HK-2 (cell line): ENCODE results near the gene NBEAL2.

Experiments
- DNase-seq: peaks from one replicate; pipeline ENCODE4 v3.0.0-alpha.2; 2018; ENCODE audit not compliant: unreplicated experiment

The NBEAL2 gene

DNA sequence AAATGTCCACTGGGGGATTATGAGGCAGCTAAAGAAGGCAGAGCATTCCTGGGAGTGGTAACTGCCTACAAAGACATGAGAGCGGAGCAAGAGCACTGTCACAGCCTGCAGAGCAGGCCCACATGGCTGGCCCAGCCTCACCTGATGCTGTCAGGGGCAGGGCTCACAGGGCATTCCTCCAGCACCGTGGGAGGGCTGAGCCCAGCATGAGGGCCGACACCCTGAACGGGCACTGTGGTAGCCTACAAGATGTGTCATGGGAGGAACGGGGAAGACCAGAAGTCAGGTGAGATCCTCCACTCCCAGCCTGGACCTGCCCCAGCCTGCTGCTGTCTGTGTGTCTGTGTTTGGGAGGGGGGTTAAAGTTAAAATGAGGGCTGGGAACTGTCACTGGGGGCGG, 33.0 kb upstream of the NBEAL2 start:
- no peak for DNase-seq

DNA sequence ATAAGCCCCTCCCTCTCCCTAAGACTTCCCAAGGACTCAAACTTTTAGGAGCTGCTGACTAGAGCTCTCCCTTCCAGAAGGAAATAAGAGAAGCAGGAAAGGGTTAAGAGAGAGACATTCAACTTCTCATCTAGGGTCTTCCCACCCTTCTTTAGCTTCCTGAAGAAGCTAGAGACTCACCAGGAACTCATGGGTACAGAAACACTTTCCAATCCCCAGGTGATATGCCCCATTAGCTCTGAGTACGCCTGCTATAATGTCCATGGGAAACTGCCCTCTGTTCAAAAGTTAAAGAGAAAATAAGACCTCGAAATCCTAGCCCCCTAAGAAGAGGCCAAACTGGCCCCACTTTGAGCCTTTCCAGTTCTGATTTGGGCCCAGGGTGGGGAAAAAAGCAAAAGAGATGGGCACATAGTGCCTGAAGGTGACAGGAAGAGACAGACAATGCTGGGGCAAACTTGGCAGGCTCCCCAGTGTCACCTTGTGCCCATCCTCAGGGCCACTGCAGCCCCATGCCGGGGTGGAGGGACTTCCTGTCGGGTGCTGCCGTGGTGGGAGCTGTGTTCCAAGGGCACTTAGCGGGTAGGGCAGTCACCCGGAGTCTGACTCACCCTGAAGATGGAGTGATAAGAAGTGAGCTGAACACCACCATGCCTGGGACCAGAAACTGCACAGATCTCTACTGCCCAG, 32.5 kb upstream of the NBEAL2 start:
- DNase-seq = peak; percentile 42

DNA sequence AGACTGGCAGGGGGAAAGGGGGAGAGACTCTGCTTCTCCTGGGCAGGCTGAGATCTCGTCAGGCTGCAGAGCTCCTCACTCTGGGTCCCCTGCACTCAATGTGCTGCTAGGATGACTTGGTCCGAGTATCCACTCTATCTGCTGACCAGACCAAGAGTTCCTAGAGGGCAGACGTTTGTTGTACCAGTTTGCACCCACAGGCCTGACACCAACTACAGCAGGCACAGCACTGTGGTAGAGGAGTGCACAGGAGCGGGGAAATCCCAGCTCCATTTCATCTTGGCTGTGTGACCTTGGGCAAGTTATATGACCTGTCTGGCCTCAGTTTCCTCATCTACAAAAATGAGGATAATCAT, 31.9 kb upstream of the NBEAL2 start:
- no peak for DNase-seq

DNA sequence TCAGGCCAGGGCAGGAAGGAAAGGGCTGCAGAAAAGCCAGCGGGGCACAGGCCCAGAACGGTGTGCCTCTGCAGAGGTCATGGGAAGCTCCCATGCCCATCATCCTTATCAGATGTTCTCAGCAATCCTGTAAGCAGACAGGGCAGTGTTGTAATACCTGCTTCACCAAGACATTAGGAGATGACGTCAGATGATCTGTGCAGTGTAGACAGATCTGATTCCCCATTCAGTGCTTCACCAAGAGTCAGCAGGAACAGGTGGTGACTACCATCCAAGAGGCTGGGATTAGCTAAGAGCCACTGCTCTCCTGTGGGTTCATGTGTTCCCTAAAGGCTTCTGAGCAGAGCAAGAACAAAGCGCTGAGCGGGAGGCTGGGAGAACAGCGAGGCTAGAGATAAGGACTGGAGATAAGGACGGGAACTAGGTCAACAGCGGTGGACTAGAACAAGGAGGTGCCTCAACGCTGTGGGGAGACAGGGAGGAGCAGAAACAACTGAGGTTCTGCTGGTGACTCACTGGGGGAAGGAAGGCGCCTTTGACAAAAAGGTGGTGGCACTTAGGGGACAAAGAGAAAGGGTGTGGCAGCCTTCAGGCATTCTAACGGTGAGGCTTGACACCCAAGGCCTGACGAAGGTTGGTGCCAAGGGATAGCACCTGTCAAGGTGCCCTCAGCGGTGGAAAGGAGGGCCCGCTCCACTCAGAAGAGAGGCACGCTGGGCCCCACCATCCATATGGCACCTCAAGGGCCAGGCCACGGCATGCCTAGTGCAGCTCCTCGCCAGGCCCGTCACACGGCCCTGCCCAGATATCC, 31.3 kb upstream of the NBEAL2 start:
- DNase-seq = no peak

DNA sequence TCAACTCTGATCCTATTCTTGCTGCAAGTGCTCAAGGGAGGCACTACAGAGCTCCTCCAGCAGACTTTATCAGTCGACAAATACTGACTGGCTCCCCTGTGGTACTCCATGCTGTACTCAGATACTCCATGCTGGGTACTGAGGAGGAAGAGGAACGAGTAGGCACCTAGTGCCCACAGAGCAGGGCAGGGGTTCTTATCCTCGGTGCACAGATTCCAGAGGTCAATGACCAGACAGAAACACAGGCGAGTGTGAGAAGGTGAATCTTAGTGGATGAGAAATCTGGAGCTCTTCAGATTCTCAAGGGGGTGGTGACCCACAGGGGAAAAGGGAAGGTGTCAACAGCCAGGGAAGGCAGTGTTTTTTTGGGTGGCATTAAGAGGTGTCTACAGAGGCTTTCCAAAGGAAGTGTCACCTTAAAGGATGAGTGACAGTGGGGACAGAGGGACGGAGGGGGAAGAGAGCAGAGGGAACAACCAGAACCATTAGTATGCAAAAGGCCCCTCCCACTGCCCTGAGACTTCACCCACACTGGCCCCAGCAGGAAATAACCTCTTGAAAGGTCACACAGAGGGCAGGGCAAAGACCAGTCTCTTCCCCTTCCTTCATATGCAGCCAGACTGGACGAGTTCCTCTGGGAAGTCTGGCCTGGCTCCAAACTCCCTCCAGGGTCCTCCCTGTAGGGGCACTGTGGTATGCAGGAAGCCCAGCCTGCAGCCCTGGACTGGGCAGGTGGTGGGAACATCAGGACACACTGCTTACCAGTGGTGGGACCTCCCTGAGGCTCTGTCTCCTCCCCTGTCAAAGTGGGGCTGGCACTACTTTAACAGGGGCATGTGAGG, 30.4 kb upstream of the NBEAL2 start:
- no peak for DNase-seq

DNA sequence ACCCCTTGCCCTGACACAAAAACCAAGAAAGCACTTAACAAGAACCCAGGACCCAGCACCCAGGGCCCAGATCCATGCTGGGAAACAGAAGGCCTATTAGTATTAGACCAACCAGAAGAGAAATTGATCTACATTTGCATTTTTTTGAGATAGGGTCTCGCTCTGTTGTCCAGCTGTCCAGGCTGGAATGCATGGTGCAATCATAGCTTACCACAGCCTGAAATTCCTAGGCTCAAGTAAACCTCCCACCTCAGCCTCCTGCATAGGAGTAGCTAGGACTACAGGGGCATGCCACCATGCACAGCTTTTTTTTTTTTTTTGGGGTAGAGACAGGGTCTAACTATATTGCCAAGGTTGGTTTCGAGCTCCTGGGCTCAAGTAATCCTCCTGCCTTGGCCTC, 29.3 kb upstream of the NBEAL2 start:
- no peak for DNase-seq

DNA sequence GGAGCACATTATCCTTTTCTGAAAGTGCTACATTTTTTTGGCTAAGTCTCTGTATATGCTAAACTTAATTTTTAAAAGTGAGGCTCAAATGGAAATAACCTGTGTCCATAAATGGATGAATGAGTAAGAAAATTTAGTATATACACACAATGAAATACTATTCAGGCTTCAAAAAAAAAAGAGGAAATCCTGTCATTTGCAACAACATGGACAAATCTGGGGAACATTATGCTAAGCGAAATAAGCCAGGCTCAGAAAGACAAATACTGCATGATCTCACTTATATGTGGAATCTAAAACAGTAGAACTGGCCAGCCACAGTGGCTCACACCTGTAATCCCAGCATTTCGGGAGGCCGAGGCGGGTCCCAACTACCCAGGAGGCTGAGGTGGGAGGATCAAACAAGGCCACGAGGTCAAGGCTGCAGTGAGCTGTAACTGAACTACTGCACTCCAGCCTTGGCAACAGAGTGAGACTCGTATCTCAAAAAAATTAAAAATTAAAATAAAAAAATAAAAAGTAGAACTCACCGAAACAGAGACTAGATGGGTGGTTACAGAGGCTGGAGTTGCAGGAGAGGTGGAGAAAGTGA, 28.7 kb upstream of the NBEAL2 start:
- DNase-seq = no peak

DNA sequence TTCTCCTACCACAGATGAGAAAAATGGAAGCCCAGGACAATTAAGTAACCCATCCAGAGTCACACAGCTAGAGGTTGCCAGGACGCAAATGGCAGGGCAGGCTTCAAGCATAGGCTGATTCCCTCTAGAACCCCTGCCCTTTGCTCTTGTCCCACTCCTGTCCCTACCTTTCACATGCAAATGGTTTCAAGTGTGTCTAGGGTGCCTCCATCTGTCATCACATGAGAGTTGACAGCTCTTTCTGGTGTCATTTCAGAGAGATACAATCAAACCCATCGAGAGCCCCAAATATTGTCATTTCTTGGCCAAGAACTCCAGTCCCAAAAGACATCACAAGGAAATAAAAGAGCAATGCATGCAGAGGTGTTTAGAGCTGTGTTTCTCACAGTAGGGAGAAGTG, 26.7 kb upstream of the NBEAL2 start:
- no peak for DNase-seq

DNA sequence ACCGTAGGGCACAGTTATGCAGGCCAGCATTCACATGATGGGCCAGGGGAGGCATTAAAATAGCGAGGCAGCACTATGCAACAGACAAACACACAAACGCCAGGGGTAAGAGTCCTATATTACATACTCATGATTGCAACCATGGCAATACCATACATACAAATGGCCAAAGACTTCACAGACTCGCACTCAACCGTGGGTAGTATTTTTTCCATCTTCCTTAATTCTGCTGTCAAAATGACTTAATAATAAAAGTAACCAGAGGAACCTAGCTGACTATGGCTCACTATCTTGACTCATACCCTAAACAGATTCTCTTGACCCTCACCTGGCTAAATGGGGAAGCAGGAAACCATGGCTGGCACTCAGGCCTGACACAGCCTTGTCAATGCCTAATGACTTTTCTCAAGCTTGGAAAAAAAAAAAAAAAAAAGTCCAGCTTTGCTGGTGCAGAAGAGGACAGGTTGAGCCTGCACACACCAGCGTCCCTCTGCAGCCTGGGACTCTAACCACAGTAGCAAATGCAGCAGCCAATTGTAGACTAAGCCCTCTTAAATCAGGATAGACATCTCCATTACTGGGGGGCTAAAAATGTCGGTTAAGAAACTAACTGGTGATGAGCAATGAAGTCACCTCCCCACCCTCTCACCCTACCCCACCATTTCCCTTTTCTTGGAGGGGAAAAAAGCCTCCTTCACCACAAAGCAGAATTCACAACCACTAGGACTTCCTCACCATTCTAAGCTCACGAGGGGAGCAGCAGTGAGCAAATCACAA, 26.0 kb upstream of the NBEAL2 start:
- no peak for DNase-seq

DNA sequence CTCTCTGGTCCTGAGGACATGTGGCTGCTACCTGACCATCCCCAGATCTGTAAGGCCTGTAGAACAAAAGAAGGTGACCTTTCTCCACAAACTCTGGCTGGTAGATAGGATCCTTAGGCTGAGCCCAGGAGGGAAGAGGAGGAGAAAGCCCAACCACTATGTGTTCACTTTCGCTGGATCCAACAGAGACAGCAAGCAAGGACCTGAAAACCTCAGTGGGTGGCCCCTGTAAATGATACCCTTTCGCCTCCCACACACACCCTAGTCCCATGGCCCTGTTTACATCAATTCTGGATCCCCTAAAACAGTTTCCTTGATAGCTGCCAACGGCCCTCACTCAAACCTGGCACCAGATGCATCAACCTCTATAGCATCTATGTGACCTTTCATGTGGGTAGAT, 25.3 kb upstream of the NBEAL2 start:
- DNase-seq = no peak

DNA sequence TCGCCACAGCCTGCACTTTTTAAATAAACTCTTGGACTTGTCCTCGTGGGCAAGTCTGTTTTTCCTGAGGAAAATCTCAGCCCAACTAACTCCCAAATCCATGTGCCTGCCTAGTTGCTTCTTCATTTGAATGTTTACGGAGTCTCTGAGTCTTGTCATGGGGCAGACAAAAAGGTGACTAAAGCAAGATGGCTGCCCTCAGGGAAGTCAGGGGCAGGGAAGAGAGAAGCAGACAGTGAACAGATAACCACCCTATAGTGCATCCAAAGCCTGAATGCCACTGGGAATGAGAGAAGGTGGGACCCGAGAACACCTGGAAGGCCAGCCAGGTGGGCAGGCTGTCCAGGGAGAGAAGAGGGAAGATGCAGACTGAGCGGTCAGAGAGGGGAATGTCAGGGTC, 24.3 kb upstream of the NBEAL2 start:
- DNase-seq = no peak

DNA sequence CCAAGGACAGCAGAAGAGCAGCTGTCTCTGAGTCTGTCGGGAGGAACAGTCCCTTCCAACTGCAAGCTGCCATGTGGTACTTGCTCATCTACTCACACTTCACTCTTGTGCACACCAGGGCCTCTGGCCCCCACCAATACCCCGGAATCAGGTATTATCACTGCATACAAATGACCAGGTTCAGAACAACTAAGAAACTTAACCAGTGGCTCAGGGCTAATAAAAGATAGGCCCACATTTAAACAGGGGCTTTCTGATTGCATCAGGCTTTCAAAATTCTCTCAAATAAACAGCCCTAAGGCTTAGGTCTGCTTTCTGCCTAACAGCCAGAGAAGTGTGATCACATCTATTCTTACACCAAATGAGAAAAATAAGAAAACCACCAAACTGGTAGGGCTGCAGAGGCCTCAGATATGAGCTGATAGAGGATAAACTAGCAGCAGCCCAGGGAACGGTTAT, 23.6 kb upstream of the NBEAL2 start:
- no peak for DNase-seq

DNA sequence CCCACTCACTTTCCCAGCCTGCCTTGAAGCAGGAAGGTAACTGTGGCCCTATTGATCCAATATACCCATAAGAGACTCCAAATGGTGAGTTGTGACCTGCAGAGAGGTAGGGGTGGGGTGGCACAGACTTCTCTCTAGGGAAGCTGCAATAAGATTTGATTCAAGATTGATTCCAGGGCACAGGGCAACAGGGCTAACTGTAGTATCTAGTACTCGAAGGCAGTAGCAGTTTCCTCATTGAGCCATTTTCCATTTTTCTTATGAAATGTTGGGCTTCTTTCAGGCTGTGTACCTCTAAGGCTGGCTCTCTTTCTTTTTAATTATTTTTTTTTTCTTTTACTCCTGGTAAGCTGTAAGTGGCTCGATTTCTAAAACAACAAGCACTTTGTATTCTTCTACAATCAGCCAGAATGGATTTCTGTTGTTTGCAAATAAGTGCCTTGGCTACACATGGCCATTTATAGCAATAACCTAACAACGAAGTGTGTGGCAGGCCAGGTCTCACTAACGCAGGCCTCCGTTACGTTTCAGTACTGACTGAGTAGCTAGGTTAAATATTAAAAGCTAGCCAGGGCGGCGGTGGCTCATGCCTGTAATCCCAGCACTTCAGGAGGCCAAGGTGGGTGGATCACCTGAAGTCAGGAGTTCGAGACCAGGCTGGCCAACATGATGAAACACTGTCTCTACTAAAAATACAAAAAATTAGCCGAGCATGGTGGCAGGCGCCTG, 22.2 kb upstream of the NBEAL2 start:
- no peak for DNase-seq

DNA sequence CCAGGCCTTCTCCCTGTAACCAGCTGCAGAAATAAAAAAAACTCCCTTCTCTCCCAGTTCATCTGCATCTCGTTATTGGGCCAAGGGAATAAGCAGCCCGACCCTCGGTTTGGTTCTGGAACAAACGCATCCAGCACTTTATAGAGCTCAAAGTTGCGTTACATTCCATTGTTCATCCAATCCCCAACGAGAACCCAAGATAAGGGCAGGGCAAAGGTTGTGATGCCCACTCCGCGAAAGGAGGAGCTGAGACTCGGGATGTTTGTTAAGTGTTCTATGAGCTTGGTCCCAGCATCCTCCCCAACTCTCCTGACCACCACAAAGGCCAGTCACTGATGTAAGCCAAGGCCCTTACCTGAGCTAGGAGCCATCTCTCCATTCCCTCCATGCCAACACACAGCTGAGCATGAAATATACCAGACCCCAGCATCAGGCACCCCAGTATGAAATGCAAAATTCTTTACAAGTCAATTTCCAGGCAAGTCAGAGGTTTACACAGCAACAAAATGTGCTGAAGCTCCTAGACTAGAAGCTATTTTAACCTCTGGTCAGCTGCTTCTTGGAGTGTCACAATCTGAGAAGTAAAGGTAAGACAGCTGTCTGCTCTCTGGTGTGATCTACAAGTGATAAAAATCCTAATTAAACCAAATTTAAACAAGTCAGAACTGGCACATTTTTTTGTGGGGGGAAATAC, 20.9 kb upstream of the NBEAL2 start:
- no peak for DNase-seq

DNA sequence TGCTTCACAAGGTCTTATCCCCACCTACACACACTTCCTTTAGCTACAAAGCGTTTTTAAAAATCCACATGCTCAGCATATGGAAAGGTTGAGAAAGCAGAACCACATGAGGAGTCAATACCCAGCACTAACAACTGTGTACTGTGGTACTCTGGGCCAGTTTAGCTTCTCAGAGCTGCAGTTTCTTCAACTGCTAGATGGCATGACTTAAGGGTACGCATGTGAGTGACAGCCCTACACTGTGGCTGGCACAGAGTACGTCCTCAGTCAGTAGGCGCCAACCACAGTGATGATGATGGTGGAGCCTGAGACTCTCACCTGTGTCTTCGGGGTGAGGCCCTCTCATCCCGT, 20.3 kb upstream of the NBEAL2 start:
- no peak for DNase-seq

DNA sequence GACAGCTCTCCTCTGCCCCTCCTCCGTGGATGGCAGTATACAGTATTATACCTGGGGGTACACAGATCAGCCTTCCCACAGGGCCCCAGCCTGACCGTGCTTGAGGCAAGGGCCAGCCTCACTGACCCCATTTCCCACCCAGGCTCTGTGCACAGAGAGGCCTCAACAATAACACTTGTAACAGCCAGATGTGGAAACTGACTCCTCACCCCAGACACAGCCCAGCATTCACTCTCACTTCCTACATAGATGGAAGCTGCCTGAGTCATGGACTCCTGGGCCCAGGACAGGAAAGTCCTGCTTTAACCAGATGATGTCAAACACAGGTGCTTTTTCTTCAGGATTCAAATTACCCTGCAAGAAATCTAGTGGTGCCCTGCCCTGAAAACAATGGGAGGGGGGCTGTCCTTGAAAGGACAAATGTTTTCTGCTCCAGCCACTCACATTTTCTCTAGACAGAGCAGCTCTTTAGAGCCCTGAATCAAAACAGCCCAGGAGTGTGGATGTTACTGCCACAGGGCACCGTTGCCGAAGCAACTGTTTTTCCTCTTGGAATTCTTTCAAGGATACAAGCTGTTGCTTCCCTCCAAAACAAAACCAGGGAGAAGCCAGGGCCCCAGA, 19.3 kb upstream of the NBEAL2 start:
- DNase-seq = no peak

DNA sequence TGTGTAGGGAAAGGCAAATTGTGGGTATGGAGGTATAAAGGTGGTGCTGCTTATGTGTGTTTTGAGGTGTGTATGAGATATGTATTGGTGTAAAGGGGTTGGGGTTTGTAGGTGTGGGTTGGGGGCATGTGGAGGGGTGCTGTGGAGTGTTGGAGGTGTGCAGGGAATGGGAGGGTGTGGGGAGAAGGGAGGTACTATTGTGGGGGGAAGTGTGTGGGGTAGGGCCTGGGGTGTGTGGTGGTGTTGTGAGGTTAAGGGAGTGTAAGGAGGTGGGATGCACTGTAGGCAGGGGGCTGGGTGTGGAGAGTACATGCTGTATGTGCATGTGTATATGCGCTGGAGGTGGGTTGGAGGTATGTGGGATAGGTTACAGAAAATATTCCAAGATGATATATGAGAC, 18.6 kb upstream of the NBEAL2 start:
- DNase-seq = no peak

DNA sequence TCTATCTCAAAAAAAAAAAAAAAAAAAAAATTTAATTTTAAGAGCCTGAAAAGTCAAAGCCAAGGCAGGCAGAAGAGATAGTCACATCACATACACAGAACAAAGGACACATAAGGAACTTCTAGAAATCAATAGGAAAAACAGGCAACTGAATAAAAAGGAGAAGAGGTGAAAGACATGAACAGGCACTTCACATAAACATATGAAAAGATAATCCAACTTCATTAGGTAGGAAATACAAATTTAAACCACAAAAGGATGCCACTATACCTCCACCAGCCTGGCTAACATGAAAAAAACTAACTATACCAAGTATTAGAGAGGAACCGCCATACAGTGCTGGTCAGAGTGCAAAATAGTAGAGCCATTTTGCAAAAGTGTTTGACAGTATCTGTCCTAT, 17.0 kb upstream of the NBEAL2 start:
- DNase-seq = no peak

DNA sequence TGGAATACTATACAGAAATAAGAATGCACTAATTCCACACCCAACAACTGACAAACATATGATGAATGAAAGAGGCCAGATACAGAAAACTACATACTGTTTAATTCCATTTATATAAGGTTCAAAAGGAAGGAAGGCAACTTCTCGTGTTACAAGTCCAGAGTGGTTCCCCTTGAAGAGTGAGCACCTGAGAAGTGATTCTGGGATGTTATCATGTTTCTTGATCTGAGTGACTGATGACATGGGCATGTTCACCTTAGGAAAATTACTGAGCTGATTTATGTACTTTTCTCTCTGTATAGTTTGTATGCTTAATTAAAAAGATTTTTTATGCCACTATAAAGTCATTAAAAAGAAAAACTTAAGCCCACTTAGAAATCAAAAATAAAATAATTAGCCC, 16.5 kb upstream of the NBEAL2 start:
- no peak for DNase-seq
